Stimulated activated CD4-positive, alpha-beta T cell treated with anti-CD3 and anti-CD28 coated beads, Interleukin-4, amount 100 ng/mL, for 48 hours (primary cell): ENCODE measurements around the gene BCAS4.
A peak's percentile ranks its signal among the peaks of the same experiment; 100 is the strongest.

ENCODE experiments used
- DNase-seq, 2 donors: peaks; one replicate each; pipeline ENCODE4 v3.0.0-alpha.2; 2020; ENCODE audit warnings: low read depth in 2 of 2

The BCAS4 gene

DNA sequence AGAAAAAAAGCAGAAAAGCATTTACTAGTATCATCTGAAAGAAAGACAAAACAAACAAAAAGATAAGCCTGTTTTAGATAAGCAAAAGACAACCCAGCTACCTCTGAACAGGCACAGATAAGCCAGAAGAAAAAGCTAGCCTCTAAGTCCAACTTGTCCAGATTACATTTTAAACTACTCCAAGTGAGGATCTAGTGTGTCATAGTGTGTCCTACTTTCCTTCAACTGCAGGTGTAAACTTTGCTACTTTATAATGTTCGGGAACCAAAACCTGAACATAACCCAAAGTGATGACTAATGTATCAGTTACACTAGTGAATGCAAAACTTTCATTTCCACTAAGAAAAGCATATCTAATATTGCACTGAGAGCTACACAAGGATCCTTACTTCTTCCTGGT is 116.9 kb downstream of the BCAS4 start:
- no peak for DNase-seq

DNA sequence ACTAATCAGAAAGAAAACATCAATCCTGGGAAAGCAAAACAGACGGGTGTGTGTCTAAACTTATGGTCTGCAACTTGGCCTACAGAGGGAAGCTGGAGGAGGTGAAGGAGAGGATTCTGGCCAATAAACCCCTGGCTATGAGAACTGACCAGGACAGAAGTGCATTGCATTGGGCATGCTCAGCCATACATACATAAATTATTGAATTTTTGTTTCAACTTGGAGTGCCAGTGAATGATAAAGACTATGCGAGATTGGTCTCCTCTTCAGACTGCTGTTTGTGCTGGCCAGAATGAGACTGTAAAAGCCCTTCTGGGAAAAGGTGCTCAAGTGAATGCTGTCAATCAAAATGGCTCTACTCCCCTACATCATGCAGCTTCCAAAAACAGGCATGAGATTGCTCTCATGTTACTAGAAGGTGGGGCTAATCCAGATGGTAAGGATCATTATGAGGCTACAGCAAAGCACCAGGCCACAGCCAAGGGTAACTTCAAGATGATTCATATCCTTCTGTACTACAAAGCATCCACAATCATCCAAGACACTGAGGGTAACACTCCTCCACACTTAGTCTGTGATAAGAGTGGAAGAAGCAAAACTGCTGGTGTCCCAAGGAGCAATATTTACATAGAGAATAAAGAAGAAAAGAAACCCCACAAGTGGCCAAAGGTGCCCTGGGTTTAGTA is 119.0 kb downstream of the BCAS4 start:
- peak in 1 of 2 donors; percentile 11 for DNase-seq

DNA sequence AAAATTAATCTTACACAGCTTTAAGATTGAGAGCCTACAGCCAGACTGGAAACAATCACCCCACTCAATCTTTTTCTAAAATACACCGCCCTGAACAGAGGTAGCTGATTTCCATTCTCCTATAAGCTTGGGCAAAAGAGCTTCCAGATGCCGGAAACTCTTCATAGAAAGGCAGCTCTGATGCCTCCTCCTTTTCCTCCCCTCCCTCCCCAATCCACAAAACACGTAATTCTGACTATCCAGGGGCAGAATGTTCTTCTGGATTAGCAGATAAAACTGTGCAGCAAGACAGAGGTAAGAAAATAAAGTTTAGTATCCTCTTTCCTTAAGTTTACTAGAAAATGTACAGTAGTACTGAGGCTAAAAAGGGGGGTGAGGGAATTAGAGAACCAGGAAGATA is 120.6 kb downstream of the BCAS4 start:
- no peak for DNase-seq

DNA sequence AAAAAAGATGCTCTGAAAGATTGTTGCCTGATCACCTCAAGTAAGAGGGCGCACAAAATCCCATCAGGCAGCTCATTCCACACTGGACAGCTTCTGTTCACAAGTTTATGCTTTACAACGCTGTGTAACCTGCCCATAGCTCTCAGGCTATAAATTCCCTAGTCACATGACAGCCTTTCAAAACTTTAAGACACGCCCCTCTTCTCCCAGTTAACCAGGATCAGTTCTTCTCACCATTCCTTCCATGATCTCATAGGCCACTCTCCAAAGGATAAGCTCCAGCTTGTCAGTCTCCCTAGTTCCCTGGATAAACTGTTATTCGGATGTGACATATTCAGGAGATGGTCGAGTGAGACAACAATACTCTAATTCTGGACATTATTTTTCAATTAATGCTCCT is 121.4 kb downstream of the BCAS4 start:
- DNase-seq = no peak

DNA sequence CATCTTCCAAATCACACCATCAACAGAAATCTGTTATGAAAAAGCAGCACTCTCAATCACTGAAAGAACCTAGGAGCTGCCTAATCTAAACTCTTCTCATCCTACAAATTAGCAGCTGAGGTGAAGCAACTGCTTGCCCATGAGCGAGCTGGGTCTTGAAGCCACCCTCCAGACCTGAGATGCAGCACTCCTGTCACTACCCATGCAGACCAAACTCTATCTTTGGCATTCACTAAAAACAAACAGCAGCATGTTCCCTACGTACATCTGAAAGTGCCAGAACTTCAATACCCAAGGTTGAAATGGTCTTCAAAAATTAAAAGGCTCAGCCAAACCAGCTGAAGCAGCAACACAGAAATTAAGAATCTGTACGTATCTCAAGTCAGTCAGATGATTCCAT is 122.1 kb downstream of the BCAS4 start:
- DNase-seq = no peak

DNA sequence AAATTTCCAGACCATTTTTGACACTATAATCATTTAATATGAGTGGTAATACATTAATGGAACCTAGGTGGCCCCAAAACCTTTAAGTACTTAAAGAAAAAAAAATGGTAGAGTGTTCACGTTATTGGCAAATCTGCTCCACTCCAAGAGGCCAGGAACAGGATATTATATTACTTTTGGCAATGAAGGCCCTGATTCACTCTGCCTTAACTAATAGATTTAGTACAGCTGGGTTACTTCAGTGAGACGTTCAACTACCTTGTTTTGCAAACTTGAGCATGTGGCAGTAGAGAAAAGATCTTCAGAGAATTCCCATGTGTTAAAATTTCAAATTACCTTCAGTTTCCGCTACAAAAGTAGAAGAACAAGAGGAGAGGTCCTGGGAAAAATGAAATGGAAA is 123.5 kb downstream of the BCAS4 start:
- DNase-seq = no peak

DNA sequence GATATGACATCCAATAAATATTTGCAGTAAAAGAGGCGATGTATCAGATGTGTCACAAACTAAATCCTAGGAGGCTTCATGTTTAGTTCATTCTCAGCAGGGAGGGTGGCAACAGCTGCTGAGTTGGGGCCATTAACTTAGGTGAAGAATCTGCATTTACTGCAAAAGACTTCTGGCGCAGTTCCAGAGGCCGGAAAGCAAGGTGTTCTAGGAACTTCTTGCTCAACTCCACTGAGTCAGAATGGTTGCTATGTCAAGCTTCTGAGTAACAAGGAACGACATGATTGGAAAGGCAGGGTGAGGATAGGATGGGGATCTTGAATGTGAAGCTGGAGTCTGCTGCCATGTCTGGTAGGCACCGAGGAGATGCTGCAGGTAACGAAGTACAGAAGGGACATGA is 124.7 kb downstream of the BCAS4 start:
- DNase-seq = no peak

DNA sequence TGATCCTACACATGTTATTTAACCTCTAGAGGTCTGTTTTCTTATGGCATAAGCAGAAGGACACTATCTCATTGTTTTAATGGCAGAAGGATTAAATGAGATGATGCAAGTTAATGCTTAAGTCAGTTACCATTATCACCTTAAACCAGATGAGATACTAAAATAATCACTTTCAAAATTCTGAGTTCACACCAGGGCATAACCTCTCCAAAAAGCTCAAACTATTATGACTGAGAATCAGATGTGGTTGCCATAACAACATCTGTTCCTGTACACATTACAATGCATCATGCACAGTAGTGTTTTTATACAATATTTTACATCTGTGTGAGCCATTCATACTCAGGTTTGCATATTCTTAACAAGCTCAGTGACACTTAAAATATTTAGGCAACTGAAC is 126.1 kb downstream of the BCAS4 start:
- no peak for DNase-seq

DNA sequence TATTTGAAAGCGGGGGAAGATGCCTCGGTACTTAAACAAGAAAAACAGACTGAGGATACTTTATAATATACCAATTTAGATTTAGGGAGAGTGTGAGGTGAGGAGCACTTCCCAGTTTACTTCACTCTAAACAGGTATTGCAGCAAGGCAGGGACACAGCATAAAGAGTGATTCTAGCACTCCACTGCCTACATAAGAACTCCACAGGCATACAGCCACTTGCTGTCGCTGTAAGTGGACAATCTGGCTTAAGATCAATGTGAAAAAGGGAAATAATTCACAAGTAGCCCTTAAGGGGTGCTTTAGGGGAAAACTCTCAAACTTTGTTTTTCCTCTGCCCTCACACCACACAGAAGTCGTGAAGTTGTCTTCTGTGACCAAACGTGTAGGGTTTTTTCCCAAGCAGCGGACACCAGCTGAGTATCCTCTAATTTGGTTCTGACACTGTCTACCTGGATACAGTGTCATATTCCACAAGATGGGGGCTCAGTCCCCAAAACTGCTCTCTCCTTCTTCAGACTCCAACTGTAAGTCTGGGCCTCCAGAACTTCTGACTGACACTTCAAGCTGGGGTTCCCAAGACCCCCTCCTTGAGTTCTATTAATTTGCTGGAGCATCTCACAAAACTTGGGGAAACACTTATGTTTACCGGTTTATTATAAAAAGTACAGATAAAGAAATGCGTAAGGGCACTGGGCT is 127.1 kb downstream of the BCAS4 start:
- no peak for DNase-seq

DNA sequence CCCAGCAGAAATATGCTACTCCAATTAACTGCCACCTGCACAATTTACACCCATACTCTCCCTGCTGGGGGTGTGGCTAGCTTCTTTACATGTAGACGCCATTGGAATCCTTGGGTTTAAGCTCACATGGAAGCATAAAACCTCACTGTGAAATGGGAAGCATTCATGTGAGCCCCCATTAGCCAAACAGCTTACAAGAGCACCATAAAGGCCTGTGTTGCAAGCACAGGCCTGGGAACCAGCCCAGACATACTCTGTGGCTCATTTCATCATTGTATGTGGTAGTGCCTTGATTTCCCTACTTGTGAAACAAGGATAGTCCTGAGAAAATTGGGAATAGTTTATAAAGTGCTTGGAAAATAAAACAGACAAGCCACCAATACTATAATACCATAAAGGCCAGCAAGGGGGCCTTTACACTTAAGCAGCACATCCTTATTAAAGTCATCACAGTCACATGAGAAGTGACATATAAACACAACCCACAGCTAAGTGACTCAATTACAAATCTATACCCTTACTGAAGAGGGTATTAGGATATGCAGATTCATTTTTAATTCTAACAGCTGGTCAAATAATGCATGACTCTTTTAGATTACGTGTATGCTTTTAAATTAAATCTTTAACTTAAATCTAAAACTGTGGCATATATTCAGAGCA is 129.5 kb downstream of the BCAS4 start:
- DNase-seq = no peak

DNA sequence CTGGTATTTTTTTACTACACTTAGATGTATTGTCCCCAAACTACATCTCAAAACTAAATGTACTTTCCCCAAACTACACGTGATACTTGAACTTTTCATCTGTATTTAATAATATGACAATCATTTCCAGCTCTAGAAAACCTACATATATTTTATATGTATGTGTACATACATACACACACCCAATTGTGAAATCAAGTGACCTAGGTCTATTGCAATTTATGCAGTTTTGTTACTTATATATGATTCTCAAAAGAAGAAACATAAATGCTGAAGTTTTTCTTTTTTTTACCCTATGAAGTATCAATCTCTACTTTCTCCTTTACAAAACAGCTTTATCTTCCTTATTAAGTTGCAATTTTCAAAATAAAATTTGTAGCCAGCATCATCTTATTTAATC is 131.7 kb downstream of the BCAS4 start:
- DNase-seq = no peak
